ENCODE measurements around the gene KRT20. TPM values are rescaled to one million over a fixed set of nuclear protein-coding genes. Genes with fewer than 3 reads are reported as not detected.

Gene KRT20
- total RNA-seq, 1 experiment from 2014 or later = not detected

DNA sequence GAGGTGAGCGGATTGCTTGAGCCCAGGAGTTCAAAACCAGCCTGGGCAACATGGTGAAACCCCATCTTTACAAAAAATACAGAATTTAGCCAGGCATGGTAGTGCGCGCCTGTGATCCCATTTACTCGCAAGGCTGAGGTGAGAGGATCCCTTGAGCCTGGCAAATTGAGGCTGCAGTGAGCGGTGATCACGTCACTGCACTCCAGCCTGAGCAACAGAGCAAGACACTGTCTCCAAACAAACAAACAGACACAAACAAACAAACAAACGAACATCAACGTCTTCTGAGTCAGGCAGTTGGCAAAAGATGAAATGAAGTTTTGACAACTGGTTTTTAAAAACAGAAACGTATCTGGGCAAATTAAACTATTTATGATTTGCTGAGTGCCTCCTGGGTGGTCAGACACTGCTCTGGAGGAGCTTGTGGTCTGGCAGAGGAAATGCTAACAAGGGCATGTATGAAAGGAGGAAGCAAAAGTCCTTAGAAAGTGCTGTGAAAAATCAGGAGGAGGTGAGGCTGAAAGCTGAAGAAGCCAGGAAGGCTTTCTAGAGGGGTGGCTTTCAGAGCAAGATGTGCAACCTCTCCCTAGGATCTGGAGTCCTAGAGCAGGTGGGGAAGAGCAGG is 10.2 kb upstream of the KRT20 start:
- CTCF ChIA-PET = no interaction called here
- no peaks in the 10 kb centered on the region for H3K79me2 ChIP-seq (ENCODE audit: low read depth)
- no peaks in the 10 kb centered on the region for H4K20me1 ChIP-seq (ENCODE audit: insufficient read depth)
- H3K27me3 ChIP-seq (ENCODE audit: insufficient read depth, low read depth) = no peaks in the 10 kb centered on the region
- no peak overlapping the region for H3K4me3 ChIP-seq
- H3F3A ChIP-seq (ENCODE audit: insufficient read depth, low read depth) = no peaks in the 10 kb centered on the region
- no peak for TF ChIP-seq EZH2 (IDR thresholded peaks at IDR 0.05; ENCODE audit: low read depth)
- TF ChIP-seq, protein P1, sequence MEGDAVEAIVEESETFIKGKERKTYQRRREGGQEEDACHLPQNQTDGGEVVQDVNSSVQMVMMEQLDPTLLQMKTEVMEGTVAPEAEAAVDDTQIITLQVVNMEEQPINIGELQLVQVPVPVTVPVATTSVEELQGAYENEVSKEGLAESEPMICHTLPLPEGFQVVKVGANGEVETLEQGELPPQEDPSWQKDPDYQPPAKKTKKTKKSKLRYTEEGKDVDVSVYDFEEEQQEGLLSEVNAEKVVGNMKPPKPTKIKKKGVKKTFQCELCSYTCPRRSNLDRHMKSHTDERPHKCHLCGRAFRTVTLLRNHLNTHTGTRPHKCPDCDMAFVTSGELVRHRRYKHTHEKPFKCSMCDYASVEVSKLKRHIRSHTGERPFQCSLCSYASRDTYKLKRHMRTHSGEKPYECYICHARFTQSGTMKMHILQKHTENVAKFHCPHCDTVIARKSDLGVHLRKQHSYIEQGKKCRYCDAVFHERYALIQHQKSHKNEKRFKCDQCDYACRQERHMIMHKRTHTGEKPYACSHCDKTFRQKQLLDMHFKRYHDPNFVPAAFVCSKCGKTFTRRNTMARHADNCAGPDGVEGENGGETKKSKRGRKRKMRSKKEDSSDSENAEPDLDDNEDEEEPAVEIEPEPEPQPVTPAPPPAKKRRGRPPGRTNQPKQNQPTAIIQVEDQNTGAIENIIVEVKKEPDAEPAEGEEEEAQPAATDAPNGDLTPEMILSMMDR (conservative IDR thresholded peaks at IDR 0.05) = no peak
- no peaks in the 10 kb centered on the region for H3K9me2 ChIP-seq (ENCODE audit: insufficient read depth)
- no peaks in the 10 kb centered on the region for H3K9me3 ChIP-seq (ENCODE audit: insufficient read depth, low read depth)
- H2AFZ ChIP-seq = no peak overlapping the region
- intact Hi-C loops (cut with micrococcal nuclease; ENCODE audit: unreplicated experiment) = no loop called here
- 0 out of 2 replicates have a peak, but pooled peaks cover 4% of the 10 kb centered on the region for H3K4me1 ChIP-seq (replicated peaks; ENCODE audit: insufficient read depth)
- no peak for DNase-seq
- H3K36me3 ChIP-seq (ENCODE audit: low read depth) = no peaks in the 10 kb centered on the region
- H3K4me2 ChIP-seq = no peak overlapping the region
- POLR2A ChIA-PET (ENCODE audit: unreplicated experiment) = no interaction called here
- no peak overlapping the region for H3K27ac ChIP-seq
- BruUV-seq (replicated peaks) = no TSS peak

DNA sequence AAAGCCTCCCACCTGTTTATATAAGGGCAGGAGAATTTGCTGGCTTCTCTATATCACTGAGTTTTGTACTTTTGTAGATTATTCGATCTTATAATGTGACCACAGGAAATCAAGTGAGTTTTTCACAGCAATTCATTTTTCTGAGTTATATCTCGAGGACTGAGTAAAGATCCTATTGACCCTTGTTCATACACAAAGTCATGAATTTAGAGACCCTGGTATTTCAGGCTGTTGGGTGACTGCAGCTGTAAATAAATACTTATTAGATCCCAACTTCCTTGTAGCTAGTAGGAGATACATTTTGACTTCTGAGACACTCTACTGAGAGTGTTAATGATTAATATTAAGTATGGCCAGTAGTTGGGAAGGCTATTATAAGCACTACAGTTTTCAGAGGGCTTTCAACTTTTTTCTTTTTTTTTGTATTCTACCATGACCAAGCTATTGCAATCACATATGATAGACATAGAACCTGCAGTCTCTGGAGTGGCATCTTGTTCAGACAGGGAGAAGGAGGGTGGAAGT is 3.2 kb upstream of the KRT20 start:
- Histone ChIP-seq H3K4me1 (replicated peaks; ENCODE audit: insufficient read depth) (no peaks in the 10 kb centered on the region), H3K4me2 (no peak overlapping the region), H3F3A (ENCODE audit: insufficient read depth, low read depth) (no peaks in the 10 kb centered on the region), H4K20me1 (ENCODE audit: insufficient read depth) (no peaks in the 10 kb centered on the region), H3K79me2 (ENCODE audit: low read depth) (no peaks in the 10 kb centered on the region), H3K27ac (no peak overlapping the region), H2AFZ (no peak overlapping the region; the same call in 1 of the 2 replicates), H3K9me3 (ENCODE audit: insufficient read depth, low read depth) (no peaks in the 10 kb centered on the region; the same call in 1 of the 2 replicates), H3K27me3 (ENCODE audit: insufficient read depth, low read depth) (no peaks in the 10 kb centered on the region), H3K36me3 (ENCODE audit: low read depth) (no peaks in the 10 kb centered on the region), H3K4me3 (no peak overlapping the region), H3K9me2 (ENCODE audit: insufficient read depth) (no peaks in the 10 kb centered on the region)
- CTCF ChIA-PET = no interaction called here
- TF ChIP-seq, protein P1 (conservative IDR thresholded peaks at IDR 0.05) = no peak
- no peak for TF ChIP-seq EZH2 (IDR thresholded peaks at IDR 0.05; ENCODE audit: low read depth)
- no peak for DNase-seq
- no TSS peak for BruUV-seq (replicated peaks)
- POLR2A ChIA-PET (ENCODE audit: unreplicated experiment) = interaction anchor here (0.5 kb wide), 1 partner anchor 493 kb away, joined by 4 read pairs; no protein-coding TSS in a partner anchor
- intact Hi-C loops (cut with micrococcal nuclease; ENCODE audit: unreplicated experiment) = no loop called here

GRCh38 chr17:40886090-40886489 is 1.0 kb upstream of the KRT20 start:
- Histone ChIP-seq H3K27me3 (ENCODE audit: insufficient read depth, low read depth) (no peaks in the 10 kb centered on the region), H3K9me2 (ENCODE audit: insufficient read depth) (no peaks in the 10 kb centered on the region), H4K20me1 (ENCODE audit: insufficient read depth) (no peaks in the 10 kb centered on the region), H3K4me3 (no peak overlapping the region), H3K36me3 (ENCODE audit: low read depth) (no peaks in the 10 kb centered on the region), H3K9me3 (ENCODE audit: insufficient read depth, low read depth) (no peaks in the 10 kb centered on the region; the same call in 1 of the 2 replicates), H3K79me2 (ENCODE audit: low read depth) (no peaks in the 10 kb centered on the region), H2AFZ (no peak overlapping the region), H3K27ac (no peak overlapping the region), H3K4me1 (replicated peaks; ENCODE audit: insufficient read depth) (no peaks in the 10 kb centered on the region), H3F3A (ENCODE audit: insufficient read depth, low read depth) (no peaks in the 10 kb centered on the region), H3K4me2 (no peak overlapping the region)
- ChIA-PET CTCF (no interaction called here), POLR2A (ENCODE audit: unreplicated experiment) (no interaction called here)
- intact Hi-C loops (cut with micrococcal nuclease; ENCODE audit: unreplicated experiment) = no loop called here
- no peak for DNase-seq
- no peak for TF ChIP-seq EZH2 (IDR thresholded peaks at IDR 0.05; ENCODE audit: low read depth)
- TF ChIP-seq, protein P1 (conservative IDR thresholded peaks at IDR 0.05) = no peak
- BruUV-seq (replicated peaks) = no TSS peak

Data from PC-9 (cell line).